ENCODE data around the gene GSDME. TPM values are rescaled to one million over a fixed set of nuclear protein-coding genes. Genes with fewer than 3 reads are reported as not detected.

The GSDME gene
- total RNA-seq, 2 experiments from 2014 or later = 6.8 to 6.9 TPM

DNA sequence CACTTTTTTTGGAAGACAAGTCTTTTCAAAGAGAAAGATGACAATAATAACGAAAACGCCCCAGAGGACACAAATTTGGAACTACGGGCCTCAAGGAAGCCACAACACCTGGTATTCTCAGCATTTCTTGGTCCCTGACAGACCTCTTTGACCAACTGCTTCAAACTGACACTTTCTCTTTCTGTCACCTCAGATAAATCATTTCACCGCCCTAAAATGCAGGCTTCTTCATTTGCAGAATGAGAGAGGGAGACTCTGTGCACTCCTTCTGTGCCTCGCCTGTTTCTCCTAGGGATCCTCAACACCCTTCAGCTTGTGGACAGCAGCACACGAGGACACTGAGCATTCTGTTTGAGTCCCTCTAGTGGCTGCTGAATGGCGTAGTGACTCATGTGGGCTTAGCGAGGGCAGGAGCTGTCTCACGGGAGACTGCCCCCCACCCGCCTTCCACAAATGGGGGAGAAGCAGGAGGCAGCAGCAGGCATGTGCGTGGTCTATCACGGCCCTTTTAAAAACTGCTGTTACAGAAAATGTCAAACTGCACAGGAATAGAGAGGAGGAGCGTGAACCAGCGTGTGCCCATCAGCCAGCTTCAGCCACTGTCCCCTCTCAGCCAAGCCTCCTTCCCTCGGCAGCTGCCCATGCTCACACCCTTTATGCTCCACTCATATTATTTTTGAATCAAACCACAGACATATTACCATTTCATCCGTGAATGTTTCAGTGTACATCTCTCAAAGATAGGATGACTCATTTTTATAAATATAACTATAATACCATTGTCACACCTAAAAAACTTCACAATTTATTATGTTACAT, 41.4 kb downstream of the GSDME start:
- peak; percentile 17 for DNase-seq
- H3K27me3 Mint-ChIP-seq (ENCODE audit: low read depth) = peaks cover 31% of the 10 kb centered on the region
- no peak overlapping the region for H3K27ac Mint-ChIP-seq
- no peak overlapping the region for H3K4me3 Mint-ChIP-seq
- intact Hi-C loops (cut with micrococcal nuclease) = no loop called here
- no peaks in the 10 kb centered on the region for H3K9me3 Mint-ChIP-seq
- peaks cover 2% of the 10 kb centered on the region for H3K4me1 Mint-ChIP-seq (ENCODE audit: low read depth)
- H3K36me3 Mint-ChIP-seq (ENCODE audit: low read depth) = no peaks in the 10 kb centered on the region
- CTCF ChIA-PET = interaction anchor here (0.9 to 1.6 kb wide), 2 partner anchors 14 to 48 kb away, joined by 3 read pairs; no protein-coding TSS in a partner anchor

DNA sequence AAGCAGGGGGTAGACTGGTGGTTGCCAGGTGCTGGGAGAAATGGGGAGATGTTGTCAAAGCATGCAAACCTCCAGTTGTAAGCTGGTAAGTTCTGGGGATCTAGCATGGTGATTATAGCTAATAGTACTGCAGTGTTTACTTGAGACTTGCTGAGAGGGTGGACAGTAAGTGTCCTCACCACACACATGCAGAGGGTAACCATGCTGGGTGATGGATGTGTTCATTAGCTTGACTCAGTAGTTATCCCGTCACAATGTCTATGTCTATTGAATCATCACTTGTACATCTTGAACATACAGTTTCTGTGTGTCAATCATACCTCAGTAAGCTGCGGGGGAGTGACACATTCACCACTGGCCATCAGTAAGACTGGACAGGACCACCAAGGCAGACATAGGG, 42.1 kb downstream of the GSDME start:
- Mint-ChIP-seq H3K9me3 (no peaks in the 10 kb centered on the region), H3K27ac (no peak overlapping the region), H3K4me1 (ENCODE audit: low read depth) (peaks cover 2% of the 10 kb centered on the region), H3K27me3 (ENCODE audit: low read depth) (peaks cover 31% of the 10 kb centered on the region), H3K36me3 (ENCODE audit: low read depth) (no peaks in the 10 kb centered on the region), H3K4me3 (no peak overlapping the region)
- CTCF ChIA-PET = interaction anchor here (1.4 to 1.6 kb wide), 2 partner anchors 13 to 139 kb away, joined by 3 read pairs; no protein-coding TSS in a partner anchor
- intact Hi-C loops (cut with micrococcal nuclease) = no loop called here
- no peak for DNase-seq

DNA sequence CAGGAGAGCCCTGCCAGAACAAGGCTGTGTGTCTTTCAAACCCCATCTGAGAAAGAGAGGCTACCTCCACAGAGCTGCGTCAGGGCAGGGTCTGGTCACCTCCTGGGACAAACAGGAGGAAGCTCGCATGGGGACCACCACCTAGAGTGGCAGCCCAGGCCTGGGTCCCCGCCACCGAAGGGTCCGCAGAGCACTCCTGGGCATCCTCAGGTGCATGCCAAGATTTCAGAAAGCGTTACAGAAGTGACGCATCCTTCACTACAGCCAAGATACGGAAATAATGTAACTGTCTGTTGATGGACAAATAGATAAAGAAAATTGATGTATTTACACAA, 42.6 kb downstream of the GSDME start:
- no peaks in the 10 kb centered on the region for H3K36me3 Mint-ChIP-seq (ENCODE audit: low read depth)
- peaks cover 2% of the 10 kb centered on the region for H3K4me1 Mint-ChIP-seq (ENCODE audit: low read depth)
- peaks cover 31% of the 10 kb centered on the region for H3K27me3 Mint-ChIP-seq (ENCODE audit: low read depth)
- H3K27ac Mint-ChIP-seq = no peak overlapping the region
- intact Hi-C loops (cut with micrococcal nuclease) = no loop called here
- H3K9me3 Mint-ChIP-seq = no peaks in the 10 kb centered on the region
- no peak overlapping the region for H3K4me3 Mint-ChIP-seq
- CTCF ChIA-PET = interaction anchor here (1.4 to 1.6 kb wide), 2 partner anchors 13 to 139 kb away, joined by 3 read pairs; no protein-coding TSS in a partner anchor
- no peak for DNase-seq

DNA sequence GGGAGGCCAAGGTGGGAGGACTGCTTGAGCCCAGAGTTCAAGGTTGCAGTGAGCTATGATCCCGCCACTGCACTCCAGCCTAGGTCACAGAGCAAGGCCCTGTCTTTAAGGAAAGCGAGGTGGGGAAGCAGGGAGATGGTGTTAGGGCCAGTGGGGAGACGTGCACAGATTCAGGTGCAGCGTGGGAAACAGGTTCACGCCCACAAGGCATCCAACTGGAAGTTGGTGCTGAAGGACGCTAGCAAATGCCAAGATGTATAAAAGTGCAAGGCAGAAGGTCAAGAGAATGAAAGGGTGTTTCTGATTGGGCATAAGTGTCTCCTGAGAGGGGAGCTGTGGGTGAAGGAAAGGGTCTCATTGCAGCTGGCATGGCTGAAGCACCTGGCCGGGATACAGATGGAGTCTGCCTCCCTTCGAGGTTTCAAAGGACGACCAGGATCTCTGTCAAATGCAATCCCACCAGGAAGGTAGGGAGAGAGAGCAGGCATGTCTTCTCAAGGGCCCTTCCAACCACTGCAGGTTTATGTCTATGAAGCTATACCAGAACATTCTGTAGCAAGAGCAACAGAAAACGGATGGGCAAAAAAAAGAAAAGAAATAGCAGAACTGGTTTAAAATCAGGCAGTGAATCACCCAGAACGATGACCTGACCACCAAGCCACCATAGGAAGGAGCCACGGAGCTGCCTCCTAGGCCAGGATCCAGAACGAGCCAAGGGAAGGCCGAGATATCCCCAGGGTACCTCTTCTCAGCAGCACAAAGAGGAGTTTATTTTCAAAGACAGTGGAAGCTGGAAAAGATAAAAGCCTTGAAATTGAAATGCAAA, 43.2 kb downstream of the GSDME start:
- no peaks in the 10 kb centered on the region for H3K36me3 Mint-ChIP-seq (ENCODE audit: low read depth)
- H3K4me1 Mint-ChIP-seq (ENCODE audit: low read depth) = peaks cover 2% of the 10 kb centered on the region
- H3K9me3 Mint-ChIP-seq = no peaks in the 10 kb centered on the region
- CTCF ChIA-PET = interaction anchor here (1.4 to 1.6 kb wide), 2 partner anchors 12 to 138 kb away, joined by 3 read pairs; no protein-coding TSS in a partner anchor
- no peak overlapping the region for H3K4me3 Mint-ChIP-seq
- H3K27me3 Mint-ChIP-seq (ENCODE audit: low read depth) = peaks cover 29% of the 10 kb centered on the region
- intact Hi-C loops (cut with micrococcal nuclease) = no loop called here
- no peak overlapping the region for H3K27ac Mint-ChIP-seq
- DNase-seq = no peak

DNA sequence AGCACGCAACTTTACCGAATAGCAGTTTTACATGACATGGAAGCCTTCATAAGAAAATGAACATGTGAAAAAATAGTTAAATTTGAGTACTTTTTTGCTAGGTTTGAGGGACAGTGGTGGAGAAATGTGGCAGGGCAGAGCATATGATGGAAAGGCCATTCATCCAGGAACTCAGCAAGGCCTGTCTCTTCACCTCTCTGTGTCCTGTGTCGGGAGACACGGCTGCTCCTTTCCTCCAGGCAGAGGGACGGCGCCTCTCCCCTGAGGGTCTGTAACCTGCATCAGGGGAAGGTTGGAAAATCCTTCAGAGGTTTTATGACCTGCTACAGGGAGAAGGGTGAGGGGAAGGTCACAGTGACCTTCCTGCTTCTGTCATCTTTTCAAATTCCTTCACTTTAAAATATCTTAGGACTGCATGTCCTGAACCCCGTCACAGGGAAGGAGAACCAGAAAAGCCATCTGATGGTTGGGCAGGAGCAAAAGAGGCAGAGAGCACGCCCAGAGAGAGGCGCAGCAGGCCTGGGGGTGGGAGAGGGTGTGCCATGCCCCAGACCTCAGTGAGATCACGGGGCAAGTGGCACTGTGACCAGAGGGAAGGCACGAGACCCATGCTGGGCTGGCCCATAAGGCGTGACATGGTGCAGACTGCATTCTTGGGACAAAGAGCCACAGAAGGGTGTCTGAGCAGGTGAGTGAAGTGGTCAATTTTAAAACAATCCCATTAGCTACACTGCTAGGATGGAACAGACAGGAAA, 44.0 kb downstream of the GSDME start:
- H3K4me3 Mint-ChIP-seq = no peak overlapping the region
- DNase-seq = no peak
- intact Hi-C loops (cut with micrococcal nuclease) = no loop called here
- H3K27ac Mint-ChIP-seq = no peak overlapping the region
- no peaks in the 10 kb centered on the region for H3K36me3 Mint-ChIP-seq (ENCODE audit: low read depth)
- H3K27me3 Mint-ChIP-seq (ENCODE audit: low read depth) = peaks cover 27% of the 10 kb centered on the region
- peaks cover 2% of the 10 kb centered on the region for H3K4me1 Mint-ChIP-seq (ENCODE audit: low read depth)
- CTCF ChIA-PET = no interaction called here
- H3K9me3 Mint-ChIP-seq = no peaks in the 10 kb centered on the region

DNA sequence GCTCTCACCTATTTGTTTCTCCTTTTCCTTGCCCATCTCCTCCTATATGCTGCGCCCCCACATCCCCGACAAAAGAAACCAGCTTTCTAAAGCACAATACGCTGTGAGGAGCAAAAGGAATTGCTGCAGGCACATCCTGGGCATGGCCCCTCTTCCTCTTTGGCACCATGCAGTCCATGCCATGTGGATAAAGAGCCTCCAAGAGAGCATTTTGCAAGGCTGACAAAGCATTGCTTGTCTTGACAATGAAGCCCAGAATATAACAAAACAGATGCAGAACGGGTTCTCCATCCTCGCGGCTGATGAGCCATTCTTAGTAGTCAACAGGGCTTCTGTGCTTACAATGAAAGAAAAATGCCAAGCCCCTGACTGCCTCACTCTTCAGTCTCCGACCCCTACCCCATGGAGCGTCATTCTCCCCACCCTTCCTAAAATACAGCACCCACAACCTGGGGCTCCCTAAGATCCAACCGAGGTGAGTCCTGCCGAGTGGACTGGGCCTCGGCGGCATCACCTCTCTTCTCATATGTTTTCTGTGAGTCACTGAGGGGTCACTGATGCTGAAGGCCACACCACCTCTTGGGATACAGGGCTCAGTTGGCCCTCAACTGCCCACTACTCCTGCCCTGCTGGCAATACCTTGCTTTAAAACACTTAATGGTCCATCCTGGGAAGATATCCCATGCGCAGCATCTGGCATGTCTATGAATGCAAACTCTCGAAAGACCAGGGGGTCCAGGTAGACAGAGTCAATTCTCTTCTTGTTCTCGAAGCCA, 47.5 kb downstream of the GSDME start:
- CTCF ChIA-PET = no interaction called here
- intact Hi-C loops (cut with micrococcal nuclease) = no loop called here
- Mint-ChIP-seq H3K36me3 (ENCODE audit: low read depth) (no peaks in the 10 kb centered on the region), H3K9me3 (no peaks in the 10 kb centered on the region), H3K27ac (no peak overlapping the region), H3K27me3 (ENCODE audit: low read depth) (peaks cover 10% of the 10 kb centered on the region), H3K4me3 (no peak overlapping the region), H3K4me1 (ENCODE audit: low read depth) (no peaks in the 10 kb centered on the region)
- no peak for DNase-seq

DNA sequence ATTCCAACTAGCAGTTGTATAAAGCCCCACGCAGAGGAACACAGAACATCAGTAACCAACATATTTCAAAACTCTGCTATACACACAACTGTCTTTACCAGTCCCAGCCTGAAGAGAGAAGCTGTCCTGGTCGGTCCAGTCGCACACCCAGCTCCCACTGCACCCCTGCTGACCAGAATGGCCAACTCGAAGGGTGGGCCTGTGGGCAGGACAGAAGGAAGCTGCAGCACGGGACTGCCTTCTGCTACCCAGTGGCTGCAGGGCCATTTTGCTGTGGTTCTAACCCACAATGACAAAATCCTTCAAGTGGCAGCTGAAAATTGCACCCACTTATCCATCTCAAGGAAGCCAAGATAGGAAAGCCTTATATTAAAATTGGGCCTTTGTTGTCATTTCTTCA, 48.2 kb downstream of the GSDME start:
- Mint-ChIP-seq H3K9me3 (no peaks in the 10 kb centered on the region), H3K4me1 (ENCODE audit: low read depth) (no peaks in the 10 kb centered on the region), H3K27ac (no peak overlapping the region), H3K36me3 (ENCODE audit: low read depth) (no peaks in the 10 kb centered on the region), H3K27me3 (ENCODE audit: low read depth) (peaks cover 10% of the 10 kb centered on the region), H3K4me3 (no peak overlapping the region)
- no peak for DNase-seq
- CTCF ChIA-PET = no interaction called here
- intact Hi-C loops (cut with micrococcal nuclease) = no loop called here

DNA sequence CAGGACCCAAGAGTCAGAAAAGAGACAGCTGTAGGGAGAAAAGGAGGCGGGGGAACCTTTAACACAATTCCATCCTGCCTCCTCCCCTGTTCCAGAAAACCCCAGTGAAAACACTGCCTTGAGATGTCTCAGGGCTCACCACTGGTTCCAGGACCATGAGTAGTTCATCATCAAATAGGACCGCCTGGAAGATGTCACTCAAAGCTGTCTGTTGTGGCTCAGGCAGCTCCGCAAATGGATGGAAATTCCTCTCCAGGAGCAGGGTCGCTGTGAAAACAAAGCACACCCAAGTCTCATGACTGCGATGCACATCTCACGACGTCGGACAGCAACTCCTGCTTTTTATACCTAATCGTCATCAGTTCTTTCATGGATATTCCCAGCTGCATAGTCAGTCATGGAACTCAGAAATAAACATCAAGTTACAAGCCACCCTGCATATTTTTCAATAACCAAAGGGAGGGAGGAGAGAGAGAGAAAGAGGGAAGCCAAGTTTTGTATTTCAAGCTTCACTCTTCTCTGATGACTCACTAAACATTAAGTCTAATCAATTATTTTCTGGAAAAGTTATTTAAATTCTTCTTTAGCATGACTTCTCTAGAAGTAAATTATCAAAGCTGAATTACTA, 49.2 kb downstream of the GSDME start:
- DNase-seq = no peak
- no peak overlapping the region for H3K4me3 Mint-ChIP-seq
- no peaks in the 10 kb centered on the region for H3K4me1 Mint-ChIP-seq (ENCODE audit: low read depth)
- CTCF ChIA-PET = no interaction called here
- H3K36me3 Mint-ChIP-seq (ENCODE audit: low read depth) = no peaks in the 10 kb centered on the region
- H3K9me3 Mint-ChIP-seq = no peaks in the 10 kb centered on the region
- H3K27ac Mint-ChIP-seq = no peak overlapping the region
- H3K27me3 Mint-ChIP-seq (ENCODE audit: low read depth) = peaks cover 6% of the 10 kb centered on the region
- intact Hi-C loops (cut with micrococcal nuclease) = no loop called here

DNA sequence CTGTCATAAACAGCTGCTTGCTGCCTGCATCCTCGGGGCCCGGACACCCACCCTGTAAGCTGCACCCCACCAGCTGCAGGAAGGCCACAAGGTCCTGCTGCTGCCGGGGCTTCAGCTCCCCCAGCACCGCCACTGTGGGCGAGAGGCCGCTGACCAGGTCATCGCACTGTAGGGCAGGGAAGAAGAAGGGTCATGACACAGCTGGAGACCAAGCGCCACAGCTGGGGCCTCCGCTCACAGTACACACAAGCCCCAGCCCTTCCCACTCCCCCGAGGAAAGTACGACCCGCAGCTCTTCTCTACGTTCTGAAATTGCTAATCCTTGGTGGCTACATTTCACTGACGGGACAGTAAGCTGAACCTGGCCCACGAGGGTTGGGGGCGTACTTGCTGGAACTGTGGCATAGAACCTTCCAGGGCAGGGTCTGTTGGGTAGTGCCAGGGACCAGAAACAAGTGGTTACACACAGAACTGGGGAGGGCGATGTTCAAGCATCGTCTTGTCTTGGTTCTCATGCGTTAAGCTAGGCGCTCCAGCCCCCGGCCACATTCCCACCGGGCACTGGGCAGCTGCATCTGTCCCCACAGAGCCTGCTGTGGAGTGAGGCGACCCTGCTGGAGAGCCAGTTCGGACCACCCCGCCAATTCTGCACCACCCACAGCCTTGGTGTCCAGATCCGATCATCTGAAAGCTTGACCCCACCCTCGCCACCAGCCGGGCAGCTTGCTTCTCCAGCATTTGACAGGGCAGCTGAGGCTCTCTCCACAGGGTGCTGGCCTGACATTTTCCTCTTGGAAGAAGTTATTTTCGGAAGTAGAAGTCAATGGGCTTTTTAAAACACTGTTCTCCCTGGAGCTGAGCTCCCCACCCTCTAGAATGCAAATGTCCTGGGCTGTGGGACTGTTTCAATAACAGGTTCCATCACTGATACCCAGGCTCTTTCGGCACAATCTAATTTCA, 50.8 kb downstream of the GSDME start:
- no peaks in the 10 kb centered on the region for H3K4me1 Mint-ChIP-seq (ENCODE audit: low read depth)
- no peaks in the 10 kb centered on the region for H3K9me3 Mint-ChIP-seq
- H3K27me3 Mint-ChIP-seq (ENCODE audit: low read depth) = no peaks in the 10 kb centered on the region
- H3K27ac Mint-ChIP-seq = no peak overlapping the region
- CTCF ChIA-PET = no interaction called here
- intact Hi-C loops (cut with micrococcal nuclease) = no loop called here
- DNase-seq = no peak
- H3K36me3 Mint-ChIP-seq (ENCODE audit: low read depth) = no peaks in the 10 kb centered on the region
- no peak overlapping the region for H3K4me3 Mint-ChIP-seq

DNA sequence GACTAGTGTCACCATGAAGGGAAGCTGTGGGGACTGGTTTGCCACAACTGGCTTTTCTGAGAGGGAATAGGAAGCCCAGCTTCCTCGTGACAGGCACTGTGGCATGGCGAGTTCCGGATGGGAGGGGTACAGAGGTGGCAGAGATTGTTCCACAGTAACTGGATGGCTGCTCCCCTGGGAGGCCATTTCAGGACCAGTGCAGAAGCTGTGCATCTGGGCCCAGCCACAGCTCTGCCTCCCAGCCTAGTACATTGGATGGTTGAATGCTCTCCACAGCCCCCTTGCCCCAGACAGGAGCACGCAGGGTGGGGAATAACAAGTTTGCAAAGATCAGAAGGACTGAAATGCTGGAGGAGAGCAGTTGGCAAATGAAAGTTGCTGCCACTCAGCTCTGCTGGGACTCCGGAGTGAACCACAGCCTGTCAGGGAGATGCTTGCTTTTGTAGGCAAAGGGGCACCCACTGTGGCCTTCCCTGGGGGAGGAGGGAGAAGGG, 51.8 kb downstream of the GSDME start:
- intact Hi-C loops (cut with micrococcal nuclease) = no loop called here
- Mint-ChIP-seq H3K27me3 (ENCODE audit: low read depth) (no peaks in the 10 kb centered on the region), H3K27ac (no peak overlapping the region), H3K4me1 (ENCODE audit: low read depth) (no peaks in the 10 kb centered on the region), H3K36me3 (ENCODE audit: low read depth) (no peaks in the 10 kb centered on the region), H3K9me3 (no peaks in the 10 kb centered on the region), H3K4me3 (no peak overlapping the region)
- CTCF ChIA-PET = no interaction called here
- DNase-seq = no peak

Data from activated naive CD4-positive, alpha-beta T cell treated with anti-CD3 and anti-CD28 coated beads for 36 hours (primary cell).